Right lobe of liver (tissue), 6 donors: Measurements from ENCODE around the gene ZNF777. TPM values are rescaled to one million over a fixed set of nuclear protein-coding genes. Genes with fewer than 3 reads are reported as not detected.

Experiments used
- ATAC-seq, 4 donors: fragments of 200-7000 bp; cut with Tn5 transposase; one replicate each; pipeline ENCODE4 v1.9.1; 2020; ENCODE audit warnings: mild to moderate bottlenecking in 4 of 4, moderate library complexity in 4 of 4
- DNase-seq, 3 donors: peaks; one replicate each; pipeline ENCODE4 v3.0.0-alpha.2; 2020
- H3K27ac ChIP-seq, 3 donors: fragments of 200-600 bp; one replicate each; pipeline ENCODE4 v1.8.0; 2022
- H3K27me3 ChIP-seq, 2 donors: fragments of 200-600 bp; one replicate each; pipeline ENCODE4 v1.8.0; 2022
- H3K36me3 ChIP-seq, 4 donors: fragments of 200-600 bp; sonication (generic) in 1 of 4; one replicate each; pipeline versions ENCODE4 v1.5.1 to v1.8.0; 2017 to 2022; ENCODE audit warnings: control low read depth in 1 of 4
- H3K4me1 ChIP-seq, 4 donors: fragments of 200-600 bp; sonication (generic) in 1 of 4; one replicate each; pipeline versions ENCODE4 v1.5.1 to v1.8.0; 2017 to 2022; ENCODE audit warnings: control low read depth in 1 of 4
- H3K4me3 ChIP-seq, 3 donors: fragments of 200-600 bp; one replicate each; pipeline ENCODE4 v1.8.0; 2022
- H3K9me3 ChIP-seq, 4 donors: fragments of 200-600 bp; sonication (generic) in 1 of 4; one replicate each; pipeline versions ENCODE4 v1.5.1 to v1.8.0; 2017 to 2022; ENCODE audit warnings: control low read depth in 1 of 4
- CTCF ChIP-seq, 4 donors: fragments of 200-600 bp in 3 of 4; fragments of 450-650 bp in 1 of 4; IDR thresholded peaks; one replicate each; pipeline versions ENCODE4 v1.5.1 to v1.8.0; 2016 to 2022; ENCODE audit warnings: antibody characterized with exemption in 4 of 4, mild to moderate bottlenecking in 2 of 4
- POLR2A ChIP-seq: fragments of 450-650 bp; IDR thresholded peaks from one replicate; pipeline ENCODE4 v1.6.1; 2017; ENCODE audit warnings: antibody characterized with exemption, mild to moderate bottlenecking
- WGBS: methylation state at CpG from one replicate; pipeline ENCODE4 v1.1.6; 2018; ENCODE audit warnings: low coverage, low lambda C conversion rate; ENCODE audit not compliant: insufficient coverage; ENCODE audit errors: missing lambda C conversion rate; 5-methylcytosine and 5-hydroxymethylcytosine counted together
- intact Hi-C, 2 donors: fragments of 100-400 bp; cut with DNase I; formaldehyde crosslinking; loops; one replicate each; pipeline versions ENCODE4 v1.11.2 to v1.14.1; 2022
- total RNA-seq, 6 experiments: library from RNA; depleted of rRNA in 2 of 6; stranded (reverse); fragments of >200 nt in 2 of 6; fragmentation: NEBNext Ultra II Directional in 3 of 6; extraction: Animal tissue kit (Norgen Biotek cat#: 25700) in 3 of 6; gene quantifications; one replicate each; pipeline versions ENCODE4 v1.1.0 to v1.2.4, GENCODE V29; 2016 to 2023
- donor health status: DM: no; HTN: yes; CAD: no.
- donor health status: DM: no; HTN: no; CAD: no.
- donor health status: DM: no; HTN: no; CAD: no.
- donor health status: DM: no; HTN: yes; CAD: no.
- donor health status: DM: no; HTN: yes; CAD: no.

Gene ZNF777
- total RNA-seq, 6 experiments from 2014 or later, result 5.3 to 7.0 (median 5.4) TPM

- H3K4me1 ChIP-seq, result peaks cover 0 to 10% (median 0%) of the 10 kb centered on the region in 4 donors
- peak; percentile 13 to 58 (median 36) for TF ChIP-seq CTCF (IDR thresholded peaks at IDR 0.05)
- no peak for TF ChIP-seq POLR2A
- ATAC-seq, result peak; percentile 93 to 96 (median 94)
- H3K4me3 ChIP-seq, result no peak overlapping the region
- H3K36me3 ChIP-seq, result peaks cover 7 to 77% (median 20%) of the 10 kb centered on the region in 4 donors
- no peaks in the 10 kb centered on the region for H3K9me3 ChIP-seq
- WGBS, result 73% methylated on average over 13 of the region's 15 CpGs
- no peaks in the 10 kb centered on the region for H3K27me3 ChIP-seq
- intact Hi-C loops, result no loop called here
- peak in 2 of 3 donors; percentile 54 to 62 for DNase-seq
- H3K27ac ChIP-seq, result no peak overlapping the region
These were observed 28.6 kb upstream of the ZNF777 start for GRCh38 chr7:149489391-149490024.

- DNase-seq (no peak), ATAC-seq (no peak)
- intact Hi-C loops, result no loop called here
- TF ChIP-seq POLR2A (no peak), CTCF (IDR thresholded peaks at IDR 0.05) (no peak)
- Histone ChIP-seq H3K27me3 (no peaks in the 10 kb centered on the region), H3K27ac (no peak overlapping the region), H3K4me3 (no peak overlapping the region), H3K9me3 (no peaks in the 10 kb centered on the region), H3K36me3 (peaks cover 0 to 56% (median 17%) of the 10 kb centered on the region in 4 donors), H3K4me1 (no peaks in the 10 kb centered on the region)
- 100% methylated on average over 1 of the region's 1 CpG for WGBS
These were observed 18.7 kb upstream of the ZNF777 start for GRCh38 chr7:149479568-149479967.

GRCh38 chr7:149478754-149479153 is 17.9 kb upstream of the ZNF777 start:
- Histone ChIP-seq H3K36me3 (peaks cover 0 to 62% (median 19%) of the 10 kb centered on the region in 4 donors), H3K9me3 (no peaks in the 10 kb centered on the region), H3K4me3 (no peak overlapping the region), H3K27me3 (no peaks in the 10 kb centered on the region), H3K4me1 (no peaks in the 10 kb centered on the region), H3K27ac (no peak overlapping the region)
- ATAC-seq (no peak), DNase-seq (no peak)
- WGBS, result 82% methylated on average over 1 of the region's 1 CpG
- TF ChIP-seq POLR2A (no peak), CTCF (IDR thresholded peaks at IDR 0.05) (no peak)
- intact Hi-C loops, result no loop called here

- Histone ChIP-seq H3K4me3 (no peak overlapping the region), H3K36me3 (peaks cover 0 to 65% (median 22%) of the 10 kb centered on the region in 4 donors), H3K4me1 (no peaks in the 10 kb centered on the region), H3K27me3 (no peaks in the 10 kb centered on the region), H3K27ac (no peak overlapping the region), H3K9me3 (no peaks in the 10 kb centered on the region)
- TF ChIP-seq CTCF (IDR thresholded peaks at IDR 0.05), result no peak
- TF ChIP-seq POLR2A, result no peak
- intact Hi-C loops, result no loop called here
- DNase-seq (no peak), ATAC-seq (peak in 1 of 4 donors; percentile 15)
- WGBS, result 100% methylated on average over 7 of the region's 18 CpGs
These were observed 16.9 kb upstream of the ZNF777 start for GRCh38 chr7:149477494-149478443.
